Liver (tissue), 3 donors: ENCODE results near the gene DPM2.

Experiments used
- GABPA ChIP-seq, 2 donors: IDR thresholded peaks in 1 of 2; conservative IDR thresholded peaks in 1 of 2; 2 replicates each; pipeline ENCODE4 v1.6.1; 2016; ENCODE audit warnings: antibody characterized with exemption in 2 of 2, mild to moderate bottlenecking in 1 of 2, moderate library complexity in 1 of 2
- JUND ChIP-seq, 2 donors: IDR thresholded peaks; 2 replicates each; pipeline ENCODE4 v1.6.1; 2016; ENCODE audit warnings: antibody characterized with exemption in 2 of 2
- RXRA ChIP-seq, 2 donors: IDR thresholded peaks; 2 replicates each; pipeline ENCODE4 v1.6.1; 2017 to 2018; ENCODE audit warnings: antibody characterized with exemption in 2 of 2, mild to moderate bottlenecking in 1 of 2
- TAF1 ChIP-seq: conservative IDR thresholded peaks from 2 replicates; pipeline ENCODE4 v1.6.1; 2016; ENCODE audit warnings: antibody characterized with exemption, mild to moderate bottlenecking
- YY1 ChIP-seq: IDR thresholded peaks from 2 replicates; pipeline ENCODE4 v1.6.1; 2016; ENCODE audit warnings: antibody characterized with exemption, mild to moderate bottlenecking
- TF ChIP-seq, protein P1 (sequence below): IDR thresholded peaks from 2 replicates; pipeline ENCODE4 v1.6.1; 2016; ENCODE audit warnings: antibody characterized with exemption, mild to moderate bottlenecking
- TF ChIP-seq, protein P2 (sequence below): fragments of 150-350 bp; IDR thresholded peaks from 2 replicates; pipeline ENCODE4 v1.5.1; 2017; ENCODE audit warnings: improper control_type of control experiment, low read depth, low read length; ENCODE audit not compliant: missing input control
- TF ChIP-seq, protein P3 (sequence below): IDR thresholded peaks from 2 replicates; pipeline ENCODE4 v1.6.1; 2016; ENCODE audit warnings: antibody characterized with exemption
- donor health status: healthy.
- donor health status: healthy.

DNA sequence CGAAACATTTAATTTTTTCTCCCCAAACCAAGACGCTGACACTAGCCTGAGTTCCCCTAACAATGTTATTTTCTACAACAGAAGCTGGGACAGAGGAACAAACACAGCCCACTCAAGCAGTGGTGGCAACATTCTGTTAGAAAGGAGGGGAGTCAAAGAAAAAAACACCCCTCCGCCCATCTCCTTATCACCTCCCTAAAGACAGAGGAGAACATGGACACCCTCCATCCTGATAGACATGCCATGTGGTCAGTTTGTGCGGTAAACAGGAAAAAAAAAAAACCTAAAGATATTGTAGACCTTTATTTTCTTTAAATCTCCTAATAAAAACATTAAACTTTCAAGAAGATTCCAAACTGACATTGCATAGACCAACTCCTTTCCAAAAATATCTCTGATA, 2.9 kb upstream of the DPM2 start:
- TF ChIP-seq, protein P1, sequence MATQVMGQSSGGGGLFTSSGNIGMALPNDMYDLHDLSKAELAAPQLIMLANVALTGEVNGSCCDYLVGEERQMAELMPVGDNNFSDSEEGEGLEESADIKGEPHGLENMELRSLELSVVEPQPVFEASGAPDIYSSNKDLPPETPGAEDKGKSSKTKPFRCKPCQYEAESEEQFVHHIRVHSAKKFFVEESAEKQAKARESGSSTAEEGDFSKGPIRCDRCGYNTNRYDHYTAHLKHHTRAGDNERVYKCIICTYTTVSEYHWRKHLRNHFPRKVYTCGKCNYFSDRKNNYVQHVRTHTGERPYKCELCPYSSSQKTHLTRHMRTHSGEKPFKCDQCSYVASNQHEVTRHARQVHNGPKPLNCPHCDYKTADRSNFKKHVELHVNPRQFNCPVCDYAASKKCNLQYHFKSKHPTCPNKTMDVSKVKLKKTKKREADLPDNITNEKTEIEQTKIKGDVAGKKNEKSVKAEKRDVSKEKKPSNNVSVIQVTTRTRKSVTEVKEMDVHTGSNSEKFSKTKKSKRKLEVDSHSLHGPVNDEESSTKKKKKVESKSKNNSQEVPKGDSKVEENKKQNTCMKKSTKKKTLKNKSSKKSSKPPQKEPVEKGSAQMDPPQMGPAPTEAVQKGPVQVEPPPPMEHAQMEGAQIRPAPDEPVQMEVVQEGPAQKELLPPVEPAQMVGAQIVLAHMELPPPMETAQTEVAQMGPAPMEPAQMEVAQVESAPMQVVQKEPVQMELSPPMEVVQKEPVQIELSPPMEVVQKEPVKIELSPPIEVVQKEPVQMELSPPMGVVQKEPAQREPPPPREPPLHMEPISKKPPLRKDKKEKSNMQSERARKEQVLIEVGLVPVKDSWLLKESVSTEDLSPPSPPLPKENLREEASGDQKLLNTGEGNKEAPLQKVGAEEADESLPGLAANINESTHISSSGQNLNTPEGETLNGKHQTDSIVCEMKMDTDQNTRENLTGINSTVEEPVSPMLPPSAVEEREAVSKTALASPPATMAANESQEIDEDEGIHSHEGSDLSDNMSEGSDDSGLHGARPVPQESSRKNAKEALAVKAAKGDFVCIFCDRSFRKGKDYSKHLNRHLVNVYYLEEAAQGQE = no peak
- TF ChIP-seq, protein P2, sequence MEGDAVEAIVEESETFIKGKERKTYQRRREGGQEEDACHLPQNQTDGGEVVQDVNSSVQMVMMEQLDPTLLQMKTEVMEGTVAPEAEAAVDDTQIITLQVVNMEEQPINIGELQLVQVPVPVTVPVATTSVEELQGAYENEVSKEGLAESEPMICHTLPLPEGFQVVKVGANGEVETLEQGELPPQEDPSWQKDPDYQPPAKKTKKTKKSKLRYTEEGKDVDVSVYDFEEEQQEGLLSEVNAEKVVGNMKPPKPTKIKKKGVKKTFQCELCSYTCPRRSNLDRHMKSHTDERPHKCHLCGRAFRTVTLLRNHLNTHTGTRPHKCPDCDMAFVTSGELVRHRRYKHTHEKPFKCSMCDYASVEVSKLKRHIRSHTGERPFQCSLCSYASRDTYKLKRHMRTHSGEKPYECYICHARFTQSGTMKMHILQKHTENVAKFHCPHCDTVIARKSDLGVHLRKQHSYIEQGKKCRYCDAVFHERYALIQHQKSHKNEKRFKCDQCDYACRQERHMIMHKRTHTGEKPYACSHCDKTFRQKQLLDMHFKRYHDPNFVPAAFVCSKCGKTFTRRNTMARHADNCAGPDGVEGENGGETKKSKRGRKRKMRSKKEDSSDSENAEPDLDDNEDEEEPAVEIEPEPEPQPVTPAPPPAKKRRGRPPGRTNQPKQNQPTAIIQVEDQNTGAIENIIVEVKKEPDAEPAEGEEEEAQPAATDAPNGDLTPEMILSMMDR = no peak
- TF ChIP-seq YY1 (no peak), RXRA (IDR thresholded peaks at IDR 0.05) (no peak), GABPA (IDR thresholded peaks at IDR 0.05 in 1 of 2, conservative IDR thresholded peaks at IDR 0.05 in 1 of 2) (no peak), JUND (IDR thresholded peaks at IDR 0.05) (no peak), TAF1 (no peak)
- TF ChIP-seq, protein P3, sequence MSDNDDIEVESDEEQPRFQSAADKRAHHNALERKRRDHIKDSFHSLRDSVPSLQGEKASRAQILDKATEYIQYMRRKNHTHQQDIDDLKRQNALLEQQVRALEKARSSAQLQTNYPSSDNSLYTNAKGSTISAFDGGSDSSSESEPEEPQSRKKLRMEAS = no peak
